HG03066 (cell line): ENCODE results near the gene APOL2.
"Not testable (repeated sequence)": the region's sequence is repeated elsewhere in the genome, so short reads cannot be mapped to it uniquely, and the experiment has no call there.

ENCODE experiments used
- ATAC-seq: cut with Tn5 transposase; IDR thresholded peaks from one replicate; pipeline ENCODE4 v1.9.1; 2021; ENCODE audit warnings: low read depth; ENCODE audit not compliant: unreplicated experiment

The APOL2 gene

GRCh38 chr22:36263886-36264664 lies 24.7 kb upstream of the APOL2 start:
- not testable (repeated sequence) for ATAC-seq

GRCh38 chr22:36263216-36263673 lies 23.9 kb upstream of the APOL2 start:
- ATAC-seq = not testable (repeated sequence)

- ATAC-seq = not testable (repeated sequence)
These were observed 23.0 kb upstream of the APOL2 start for GRCh38 chr22:36262307-36262706.

- ATAC-seq = not testable (repeated sequence)
These were observed 22.3 kb upstream of the APOL2 start for GRCh38 chr22:36261675-36262074.

GRCh38 chr22:36259615-36260300 lies 20.4 kb upstream of the APOL2 start:
- no peak for ATAC-seq

- no peak for ATAC-seq
These were observed 19.6 kb upstream of the APOL2 start for GRCh38 chr22:36258701-36259614.

- no peak for ATAC-seq
These were observed 18.8 kb upstream of the APOL2 start for GRCh38 chr22:36257948-36258670.

- ATAC-seq = no peak
These were observed 18.0 kb upstream of the APOL2 start for GRCh38 chr22:36257308-36257707.

- ATAC-seq = no peak
These were observed 17.2 kb upstream of the APOL2 start for GRCh38 chr22:36256478-36256877.

- ATAC-seq = not testable (repeated sequence)
These were observed 16.2 kb upstream of the APOL2 start for GRCh38 chr22:36255572-36255971.

- ATAC-seq = no peak
These were observed 14.5 kb upstream of the APOL2 start for GRCh38 chr22:36253523-36254490.

- peak; percentile 78 for ATAC-seq
These were observed 13.6 kb upstream of the APOL2 start, which contains the start of gene APOL1 for GRCh38 chr22:36252754-36253522. APOL1 (plus strand) TSS chr22:36253133; CDS start chr22:36254956, 1,823 bp downstream.

GRCh38 chr22:36251979-36252608 lies 12.8 kb upstream of the APOL2 start:
- ATAC-seq = not testable (repeated sequence)

GRCh38 chr22:36250292-36250960 lies 11.1 kb upstream of the APOL2 start:
- ATAC-seq = not testable (repeated sequence)

- ATAC-seq = no peak
These were observed 9.8 kb upstream of the APOL2 start for GRCh38 chr22:36249160-36249559.

GRCh38 chr22:36247955-36248354 lies 8.6 kb upstream of the APOL2 start:
- ATAC-seq = no peak

- ATAC-seq = no peak
These were observed 7.4 kb upstream of the APOL2 start for GRCh38 chr22:36246718-36247117.
